ENCODE measurements around the gene VAMP1. TPM values are rescaled to one million over a fixed set of nuclear protein-coding genes. Genes with fewer than 3 reads are reported as not detected.

VAMP1 gene
- total and polyA plus RNA-seq, 2 of the 13 experiments (the other 11 are each of a cell fraction or from before 2014, with no cell fraction given) = 2.5 to 7.4 TPM

- TF ChIP-seq AFF4 (CRISPR knock-in tag; IDR thresholded peaks at IDR 0.05) = 0 out of 2 replicates have a peak, but pooled peaks have one; percentile 49
- TF ChIP-seq ZNF670 (CRISPR knock-in tag; IDR thresholded peaks at IDR 0.05; ENCODE audit: borderline replicate concordance) = peak; percentile 66; the same call in 1 of the 2 replicates
- peak; percentile 73; the same call in 1 of the 2 replicates for TF ChIP-seq ZNF549 (CRISPR knock-in tag; IDR thresholded peaks at IDR 0.05)
- TF ChIP-seq GTF2F1 (IDR thresholded peaks at IDR 0.05; ENCODE audit: low read length) = peak; percentile 81
- TF ChIP-seq ZNF512 (CRISPR knock-in tag; IDR thresholded peaks at IDR 0.05) = no peak
- TF ChIP-seq KIAA2018 (CRISPR knock-in tag; IDR thresholded peaks at IDR 0.05; ENCODE audit: borderline replicate concordance) = no peak
- peak; percentile 99 for TF ChIP-seq DR1 (CRISPR knock-in tag; IDR thresholded peaks at IDR 0.05)
- peak; percentile 45; the same call in 1 of the 2 replicates for TF ChIP-seq ZIK1 (CRISPR knock-in tag; IDR thresholded peaks at IDR 0.05; ENCODE audit: borderline replicate concordance, low read depth)
- TF ChIP-seq HDAC1 (CRISPR knock-in tag; IDR thresholded peaks at IDR 0.05) = peak; percentile 88
- peak; percentile 81 for TF ChIP-seq GABPB1 (CRISPR knock-in tag; IDR thresholded peaks at IDR 0.05)
- no peak; the same call in 1 of the 2 replicates for TF ChIP-seq CHD2 (IDR thresholded peaks at IDR 0.05; ENCODE audit: low read depth, low read length)
Measured at GRCh38 chr12:6470375-6471163, at the start of gene VAMP1 (continued).
